Spleen (tissue), 7 donors: Measurements from ENCODE around the gene SYCP3.

Source experiments
- CTCF ChIP-seq, 11 experiments: fragments of 200-600 bp in 7 of 11; fragments of 450-650 bp in 4 of 11; sonication (generic) in 4 of 11; IDR thresholded peaks in 8 of 11; conservative IDR thresholded peaks in 3 of 11; 1 replicate in 7 of 11; 2 replicates in 4 of 11; pipeline versions ENCODE4 v1.4.0 to v1.8.0; 2016 to 2021; ENCODE audit warnings: antibody characterized with exemption in 11 of 11, inconsistent platforms in 4 of 11, mild to moderate bottlenecking in 1 of 11
- POLR2A ChIP-seq, 3 donors: fragments of 450-650 bp; IDR thresholded peaks; one replicate each; pipeline ENCODE4 v1.5.1; 2017; ENCODE audit warnings: antibody characterized with exemption in 3 of 3, mild to moderate bottlenecking in 1 of 3
- POLR2AphosphoS5 ChIP-seq, 3 donors: sonication (generic); formaldehyde crosslinking; IDR thresholded peaks; one replicate each; pipeline ENCODE4 v1.5.1; 2017; ENCODE audit warnings: antibody characterized with exemption in 3 of 3
- donor health status: DM: no; HTN: no; CAD: no; lungs with moderate emphysema.
- donor health status: DM: no; HTN: no; CAD: no.
- donor health status: DM: no; HTN: no; CAD: no.

- TF ChIP-seq CTCF (IDR thresholded peaks at IDR 0.05 in 8 of 11, conservative IDR thresholded peaks at IDR 0.05 in 3 of 11) (no peak), POLR2A (IDR thresholded peaks at IDR 0.05) (no peak), POLR2AphosphoS5 (IDR thresholded peaks at IDR 0.05) (no peak)
These were observed 44.3 kb downstream of the SYCP3 start for GRCh38 chr12:101694986-101695385.
